ENCODE data around the gene NRXN2.

NRXN2 gene

DNA sequence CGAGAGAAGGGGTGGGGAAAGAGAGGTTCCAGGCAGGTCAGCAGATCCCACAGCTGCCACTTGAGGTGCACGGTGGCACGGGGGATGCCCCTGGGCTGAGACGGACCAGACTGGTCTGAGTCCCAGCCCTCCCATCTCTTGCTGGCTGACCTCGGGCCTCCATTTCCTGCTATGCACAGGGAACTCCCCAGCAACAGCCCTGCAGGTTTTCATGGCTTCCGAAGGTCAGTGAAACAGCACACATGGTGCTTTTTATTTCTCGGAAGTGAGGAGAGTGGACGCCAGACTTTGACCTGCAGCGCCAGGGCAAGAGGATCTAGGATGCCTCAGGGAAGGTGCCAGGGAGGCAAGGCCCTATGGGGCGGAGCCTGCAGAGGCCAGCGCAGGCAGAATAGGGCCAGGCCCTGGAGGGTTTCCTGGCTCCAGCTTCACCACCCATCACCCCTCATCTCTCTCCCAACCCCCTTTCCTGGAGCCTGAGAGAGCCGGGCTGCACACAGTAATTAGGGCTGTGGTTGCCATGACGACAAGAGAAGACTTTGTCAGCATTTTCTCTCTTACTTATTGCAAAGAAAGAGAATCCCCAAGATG, 102.5 kb downstream of the NRXN2 start:
- no peak for DNase-seq

DNA sequence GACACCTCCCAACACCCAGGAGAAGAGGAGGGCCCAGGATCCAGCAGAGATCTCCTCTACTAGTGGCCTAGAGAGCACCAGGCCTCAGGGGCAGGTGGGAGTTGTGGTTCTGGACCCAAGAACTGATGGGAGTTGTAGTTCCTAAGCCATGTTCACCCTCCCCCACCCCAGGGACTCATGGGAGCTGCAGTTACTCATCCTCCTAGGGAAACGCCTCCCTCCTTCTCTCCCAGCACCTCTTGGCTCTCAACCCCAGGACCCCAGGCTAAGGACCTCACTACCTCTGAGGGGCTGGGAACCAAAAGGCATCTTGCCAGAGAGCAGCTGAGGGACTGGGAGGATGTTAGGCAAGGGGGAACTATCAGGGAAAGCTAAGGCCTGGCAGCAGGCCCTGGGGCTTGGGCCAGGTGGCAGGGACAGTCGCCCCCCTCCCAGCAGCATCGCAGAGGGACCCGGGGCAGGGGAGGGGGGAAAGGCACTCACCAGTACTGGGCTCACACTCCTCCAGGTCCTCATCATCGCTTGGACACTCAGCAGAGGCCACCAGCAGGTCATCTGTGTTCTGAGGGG, 103.1 kb downstream of the NRXN2 start:
- no peak for DNase-seq

DNA sequence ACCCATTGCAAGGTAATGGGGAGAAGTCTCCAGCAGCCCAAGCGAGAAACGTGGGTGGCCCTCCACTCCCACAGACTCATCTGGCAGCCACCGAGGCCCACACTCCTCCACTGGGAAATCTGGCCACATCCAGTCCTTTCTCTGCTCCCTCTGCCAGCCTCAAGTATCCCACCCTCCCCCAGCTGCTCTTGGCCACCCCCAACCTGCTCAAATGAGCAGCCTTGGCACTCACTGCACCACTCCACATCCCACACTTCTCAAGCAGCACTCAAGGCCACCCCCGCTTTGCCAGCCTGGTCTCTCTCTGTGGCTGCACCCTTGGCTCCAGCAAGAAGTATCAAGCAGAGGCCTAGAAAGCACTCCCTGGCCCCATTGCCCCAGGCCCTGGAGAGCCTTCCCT, 103.8 kb downstream of the NRXN2 start:
- DNase-seq, result no peak

DNA sequence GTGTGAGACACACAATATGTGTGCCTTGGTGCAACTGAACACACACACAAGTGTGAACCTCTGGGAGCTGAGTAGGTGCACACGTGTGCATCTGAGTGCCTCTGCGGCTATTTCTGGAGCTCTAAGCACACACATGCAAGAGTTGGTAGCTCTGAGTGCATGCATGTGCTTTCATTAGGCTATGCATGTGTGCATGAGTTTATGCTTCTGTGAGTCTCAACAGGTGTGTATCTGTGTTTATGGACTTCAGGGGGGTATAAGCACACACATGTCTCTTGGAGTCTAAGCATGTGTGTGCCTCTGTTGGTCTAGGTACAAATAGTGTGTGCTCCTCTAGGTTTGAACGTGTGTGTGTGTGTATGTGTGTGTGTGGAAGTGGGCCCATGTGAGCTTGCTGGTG, 106.2 kb downstream of the NRXN2 start:
- no peak for DNase-seq

DNA sequence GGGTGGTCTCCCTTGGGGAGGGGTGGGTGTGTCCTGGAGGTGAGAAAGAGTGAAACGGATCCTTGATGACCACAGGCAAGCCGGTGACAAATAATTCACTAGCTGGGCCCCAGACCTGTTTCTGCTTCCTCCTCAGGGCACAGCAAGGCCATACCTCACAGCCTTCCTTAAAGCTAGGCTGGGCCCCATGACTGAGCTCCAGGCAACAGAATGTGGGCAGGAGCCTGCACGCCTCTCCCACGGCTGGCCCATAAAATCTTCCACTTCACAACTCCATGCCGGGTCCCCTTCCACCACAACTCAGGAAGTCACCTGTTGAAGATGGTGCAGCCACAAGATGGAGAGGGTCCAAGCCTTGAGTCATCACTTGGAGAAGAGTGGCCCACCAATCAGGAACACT, 108.1 kb downstream of the NRXN2 start:
- no peak for DNase-seq

DNA sequence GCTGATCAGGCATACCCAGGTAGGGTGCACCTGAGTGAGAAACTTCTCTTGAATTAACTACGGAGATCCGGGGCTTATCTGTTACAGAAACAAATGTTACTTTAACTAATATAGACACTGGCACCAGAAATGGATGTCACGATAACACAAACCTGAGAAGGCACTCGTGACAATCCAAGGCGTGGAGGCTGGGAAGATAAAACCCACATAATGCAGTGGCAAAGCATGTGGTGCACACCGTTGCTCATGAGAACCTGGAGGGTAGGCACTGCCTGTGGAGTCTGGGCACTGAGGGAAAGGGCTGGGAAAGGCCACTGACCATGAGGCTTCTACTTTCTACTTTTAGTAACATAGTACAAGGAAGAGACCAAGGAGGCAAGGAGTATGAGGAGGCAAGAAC, 109.3 kb downstream of the NRXN2 start:
- no peak for DNase-seq

DNA sequence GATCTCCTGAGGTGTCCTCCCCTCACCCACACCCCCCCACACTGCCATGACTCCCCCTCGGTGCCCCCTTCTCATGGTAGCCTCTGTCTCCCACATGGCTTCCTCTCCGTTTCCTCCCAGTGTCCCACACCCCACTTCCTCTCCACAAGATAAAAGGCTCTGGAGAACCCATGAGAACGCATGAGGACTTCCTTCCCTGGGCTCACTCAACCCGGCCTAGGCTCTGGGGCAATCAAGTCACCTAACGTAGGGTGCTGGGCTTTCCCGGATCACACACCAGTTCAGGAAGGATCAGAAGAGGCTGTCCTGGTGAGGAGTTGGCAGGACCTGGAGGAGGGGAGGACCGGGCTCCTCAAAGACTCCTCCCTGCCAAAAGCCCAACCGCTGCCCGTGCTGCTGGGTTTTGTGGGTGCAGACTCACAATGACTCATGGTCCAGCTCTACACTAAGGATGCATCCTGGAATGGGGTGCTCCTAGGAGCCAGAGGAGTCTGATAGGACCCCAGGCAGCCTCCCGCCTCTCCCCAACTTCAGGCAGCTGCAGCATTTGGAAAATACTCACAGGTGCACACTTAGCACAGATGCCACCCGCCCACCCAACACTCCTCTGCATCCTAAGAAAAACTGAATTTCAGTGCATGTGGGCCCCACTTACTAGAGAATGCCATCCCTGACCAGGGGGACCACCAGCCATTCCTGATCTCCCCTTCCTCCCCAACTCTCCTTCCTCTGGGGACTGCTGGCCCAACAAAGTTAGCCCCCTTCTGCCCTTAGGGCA, 110.9 kb downstream of the NRXN2 start:
- DNase-seq, result no peak

DNA sequence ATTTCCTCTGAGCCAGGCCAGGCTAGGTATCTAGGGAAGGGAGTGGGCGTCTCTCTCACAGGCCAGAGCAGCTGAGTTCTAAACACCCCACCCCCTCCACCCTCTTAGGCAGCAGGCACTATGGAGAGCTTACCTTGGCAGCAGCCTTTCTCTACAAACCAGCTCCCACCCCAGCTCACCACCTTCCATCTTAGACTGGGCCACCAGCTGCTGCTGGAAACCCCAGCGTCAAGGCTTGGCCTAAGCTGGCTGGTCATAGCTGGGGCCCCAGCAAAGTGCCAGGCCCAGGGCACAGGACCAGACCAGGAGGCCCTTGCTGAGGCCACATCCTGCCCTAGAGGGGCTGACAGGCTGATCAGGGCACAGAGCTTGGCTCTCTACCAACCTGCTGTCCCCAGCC, 111.8 kb downstream of the NRXN2 start:
- no peak for DNase-seq

DNA sequence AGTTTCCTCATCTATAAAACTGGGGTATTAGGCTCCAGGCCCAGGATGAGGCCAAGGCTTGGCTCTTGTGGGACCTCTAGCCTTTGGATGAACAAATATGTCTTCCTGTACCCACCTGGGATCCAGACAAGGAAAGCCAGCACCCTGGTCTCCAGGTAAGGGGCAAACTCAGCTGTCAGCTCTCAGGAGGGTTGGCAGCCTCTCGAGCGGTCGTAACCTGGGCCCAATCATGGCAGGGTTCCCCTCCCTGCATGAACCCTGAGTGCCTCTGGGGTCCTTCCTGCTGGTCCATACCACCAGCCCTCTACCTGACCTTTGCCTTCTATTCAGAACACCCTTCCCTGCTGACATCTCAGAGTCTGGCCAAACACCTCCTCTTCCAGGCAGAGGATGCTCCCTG, 112.4 kb downstream of the NRXN2 start:
- no peak for DNase-seq

DNA sequence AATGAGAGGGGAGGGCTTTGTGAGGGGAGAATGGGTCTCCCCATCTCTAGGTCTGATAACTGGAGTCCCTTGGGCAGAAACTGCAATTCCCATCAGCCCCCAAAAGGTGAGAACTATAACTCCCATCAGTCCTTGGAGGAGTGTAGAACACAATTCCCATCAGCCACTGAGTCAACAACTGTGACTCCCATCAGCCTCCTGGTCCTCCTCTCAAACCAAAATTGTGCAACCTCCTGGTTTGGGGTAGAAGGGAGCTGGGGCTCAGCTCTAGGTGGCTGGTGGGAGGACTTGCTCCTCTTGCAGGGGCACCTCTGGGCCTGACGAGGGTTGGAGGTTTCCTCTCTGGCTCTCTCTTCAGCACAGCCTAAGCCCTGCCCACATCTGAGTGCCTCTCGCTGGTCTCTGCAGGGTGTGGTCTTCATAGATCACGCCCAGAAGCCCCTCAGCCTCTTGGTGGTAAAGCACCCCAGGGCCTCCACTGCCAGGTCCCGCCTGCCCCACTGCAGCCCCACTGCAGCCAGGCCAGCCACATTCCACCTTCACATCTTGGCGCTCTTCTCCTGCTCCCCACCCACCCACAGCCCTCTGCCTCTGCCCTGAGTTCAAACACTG, 113.5 kb downstream of the NRXN2 start:
- DNase-seq, result no peak

DNA sequence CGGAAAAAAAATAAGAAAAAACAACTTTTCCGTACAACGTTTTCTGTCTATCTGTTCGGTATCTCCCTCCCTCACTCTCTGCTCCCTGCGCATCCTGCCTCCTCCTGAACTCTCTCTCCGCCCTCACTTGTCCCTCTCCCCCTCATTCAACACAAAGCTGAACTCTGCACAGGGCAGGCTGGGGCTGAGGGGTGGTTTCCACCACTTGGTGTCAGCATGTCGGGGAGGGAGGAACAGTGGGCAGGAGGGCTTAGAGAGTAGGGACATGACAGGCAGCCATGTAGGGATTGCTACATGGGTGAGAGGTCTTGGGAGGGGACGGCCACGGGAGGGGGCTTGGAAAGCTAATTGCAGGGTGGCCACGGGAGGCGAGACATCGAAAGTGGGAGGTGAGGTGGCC, 114.4 kb downstream of the NRXN2 start:
- DNase-seq, result no peak

DNA sequence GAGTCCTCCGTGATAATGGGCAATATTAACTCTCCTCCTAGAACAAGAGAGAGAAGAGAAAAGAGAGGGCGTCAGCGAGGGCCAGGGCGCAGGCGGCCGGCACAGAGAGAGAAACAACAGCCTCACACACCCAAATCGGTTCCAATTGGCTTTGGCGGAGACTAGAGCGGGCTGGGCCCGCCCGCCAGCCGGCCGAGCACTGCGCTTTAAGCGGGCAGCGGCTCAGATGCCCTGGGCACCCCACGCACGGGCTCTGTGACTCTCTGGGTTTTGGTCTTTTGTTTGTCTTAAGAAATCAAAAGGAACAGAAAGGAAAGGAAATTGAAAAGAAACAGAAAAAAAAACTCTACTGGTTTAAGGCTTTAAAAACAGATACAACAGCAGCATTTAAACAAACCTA, 115.0 kb downstream of the NRXN2 start:
- no peak for DNase-seq

DNA sequence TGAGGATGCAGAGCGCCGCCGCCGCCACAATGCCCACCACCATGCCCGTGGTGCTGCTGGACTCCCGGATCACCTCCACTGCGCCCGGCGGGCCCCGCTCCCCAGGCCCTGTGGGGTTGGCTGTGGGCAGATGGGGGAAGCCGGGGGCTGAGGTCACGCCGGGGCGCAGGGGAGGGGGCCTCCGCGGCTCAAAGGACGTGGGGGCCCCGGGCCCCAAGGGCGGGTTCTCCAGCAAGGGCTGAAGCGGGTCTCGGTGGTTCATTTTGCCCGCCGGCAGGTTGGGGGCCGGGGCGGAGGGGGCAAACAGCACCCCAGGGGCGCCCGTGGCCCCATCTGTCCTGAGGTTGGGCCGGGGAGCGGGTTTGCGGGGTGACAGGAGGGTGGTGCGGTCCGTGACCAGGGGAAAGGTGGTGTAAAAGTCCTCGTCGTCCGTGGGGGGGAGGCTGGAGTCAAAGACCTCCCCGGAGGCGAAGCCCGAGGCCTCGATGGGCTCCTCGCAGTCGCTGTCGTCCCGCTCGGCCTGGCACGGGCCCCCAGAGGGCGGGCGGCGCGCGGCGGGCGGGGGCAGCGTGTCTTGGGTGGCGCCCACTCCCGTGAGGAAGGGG, 115.5 kb downstream of the NRXN2 start:
- DNase-seq, result no peak

DNA sequence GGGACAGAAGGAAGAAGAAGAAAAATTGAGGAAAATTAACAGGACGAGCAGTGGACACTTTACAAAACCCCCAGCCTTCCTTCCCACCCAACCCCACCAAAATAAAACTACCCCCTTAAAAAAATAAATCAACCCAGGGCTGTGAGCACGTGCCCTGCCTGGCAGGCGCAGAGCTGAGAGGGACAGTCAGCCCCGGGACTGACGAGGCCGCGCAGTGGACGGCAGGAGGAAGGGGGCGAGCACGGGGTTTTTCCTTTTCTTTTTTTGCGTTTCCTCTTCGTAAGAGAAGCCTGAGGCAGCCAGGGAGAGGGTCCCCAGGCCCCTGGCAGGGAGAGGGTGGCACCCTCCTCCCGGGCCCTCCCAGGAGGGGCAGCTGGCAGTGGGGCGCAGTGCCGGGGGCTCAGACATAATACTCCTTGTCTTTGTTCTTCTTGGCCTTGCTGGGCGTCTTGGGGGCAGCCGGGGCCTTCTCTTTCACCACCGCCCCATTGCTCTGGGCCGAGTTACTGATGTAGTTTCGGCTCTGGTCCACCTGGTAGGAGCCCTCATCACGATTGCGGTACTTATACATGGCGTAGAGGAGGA, 116.1 kb downstream of the NRXN2 start:
- no peak for DNase-seq

DNA sequence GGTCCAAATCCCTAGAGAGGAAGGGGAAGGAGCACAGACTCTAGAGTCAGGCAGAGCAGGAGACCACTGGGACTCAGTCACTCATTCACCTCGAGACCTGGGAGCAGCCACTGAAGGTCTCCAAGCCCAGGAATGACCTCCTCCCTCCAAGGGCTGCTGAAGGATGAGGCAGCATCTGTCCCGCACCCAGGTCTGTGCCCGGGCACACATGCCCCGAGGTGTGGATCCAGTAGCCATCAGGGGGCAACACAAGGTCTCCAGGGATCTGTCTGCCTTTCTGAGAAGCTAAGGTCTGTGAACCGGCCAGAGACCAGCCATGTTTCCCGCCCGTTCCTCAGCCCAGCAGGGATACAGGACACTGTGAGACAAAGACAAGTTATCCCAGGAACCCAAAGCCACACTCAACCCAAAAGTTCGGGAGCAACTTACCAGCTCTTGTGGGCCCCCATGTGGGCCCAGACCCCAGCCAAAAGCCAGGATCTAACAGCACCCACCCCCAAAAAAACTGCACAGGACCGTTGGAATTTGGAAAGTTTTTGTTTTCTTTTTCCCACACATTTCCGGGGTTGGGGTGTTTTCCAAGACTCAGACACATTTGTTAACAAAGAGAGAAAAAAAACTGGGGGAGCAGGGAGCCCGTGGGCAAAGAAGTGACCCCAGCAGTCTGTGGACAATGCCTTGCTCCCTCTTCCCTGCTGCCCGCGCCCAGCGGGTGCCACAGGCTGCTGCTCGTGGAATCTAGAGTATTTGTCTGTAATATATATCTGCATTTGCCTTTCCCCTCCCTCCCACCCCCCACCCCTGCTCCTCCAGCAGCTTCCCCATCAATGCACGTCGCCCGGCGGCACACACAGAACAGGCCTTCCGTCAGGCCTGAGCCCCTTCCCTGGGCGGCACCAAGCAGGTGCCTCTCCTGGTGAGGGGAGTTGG, 117.1 kb downstream of the NRXN2 start:
- no peak for DNase-seq

DNA sequence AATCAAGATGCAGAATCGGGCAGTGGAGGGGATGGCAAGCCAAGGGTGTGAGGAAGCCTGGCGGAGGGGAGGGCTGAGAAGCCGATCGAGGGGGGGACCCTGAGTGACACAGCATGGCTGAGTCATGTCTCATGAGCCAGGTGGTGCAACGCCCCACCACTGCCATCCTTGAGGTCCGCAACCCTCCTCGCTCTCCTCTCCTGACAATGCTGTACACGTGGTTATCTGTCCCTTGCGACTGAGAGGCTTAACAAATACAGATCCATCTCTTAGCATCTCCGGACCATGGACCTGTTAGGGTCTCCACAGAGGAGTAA, 117.8 kb downstream of the NRXN2 start:
- no peak for DNase-seq

DNA sequence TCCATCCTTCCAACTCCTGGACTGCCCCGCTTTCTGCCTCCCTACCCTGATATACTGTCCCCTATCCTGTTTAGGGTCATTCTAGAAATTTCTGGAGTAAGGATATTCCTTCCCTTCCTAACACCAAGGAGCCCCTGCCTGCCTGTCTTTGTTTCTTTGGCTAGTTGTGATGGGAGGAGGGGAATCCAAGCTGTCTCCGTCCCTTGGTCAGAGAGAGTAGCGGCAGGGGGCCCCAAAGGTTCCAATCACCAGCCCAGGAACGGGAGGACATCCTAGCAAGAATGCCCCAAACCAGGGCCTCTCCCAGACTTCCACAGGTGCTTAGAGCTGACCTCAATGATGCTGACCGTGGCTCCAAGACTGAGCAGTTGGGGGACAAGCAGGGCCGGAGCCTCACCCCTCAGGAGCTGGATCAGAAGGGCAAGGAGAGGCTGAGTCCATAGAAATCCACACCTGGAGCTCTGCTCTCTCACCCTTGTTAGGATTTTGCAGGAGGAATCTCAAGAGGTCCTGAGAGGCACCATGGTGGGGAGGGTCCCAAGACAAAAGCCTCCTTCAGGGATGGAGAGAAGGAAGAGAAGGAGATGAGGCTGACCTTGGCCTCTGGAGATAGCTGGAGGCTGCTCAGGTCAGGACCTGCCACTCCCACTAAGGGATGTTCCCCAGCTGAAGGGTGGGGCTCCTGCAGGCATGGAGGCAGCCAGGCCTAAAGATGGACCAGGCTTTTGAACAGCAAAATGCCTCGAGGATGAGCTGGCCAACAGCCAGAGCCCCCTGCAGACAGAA, 118.3 kb downstream of the NRXN2 start:
- DNase-seq, result no peak

DNA sequence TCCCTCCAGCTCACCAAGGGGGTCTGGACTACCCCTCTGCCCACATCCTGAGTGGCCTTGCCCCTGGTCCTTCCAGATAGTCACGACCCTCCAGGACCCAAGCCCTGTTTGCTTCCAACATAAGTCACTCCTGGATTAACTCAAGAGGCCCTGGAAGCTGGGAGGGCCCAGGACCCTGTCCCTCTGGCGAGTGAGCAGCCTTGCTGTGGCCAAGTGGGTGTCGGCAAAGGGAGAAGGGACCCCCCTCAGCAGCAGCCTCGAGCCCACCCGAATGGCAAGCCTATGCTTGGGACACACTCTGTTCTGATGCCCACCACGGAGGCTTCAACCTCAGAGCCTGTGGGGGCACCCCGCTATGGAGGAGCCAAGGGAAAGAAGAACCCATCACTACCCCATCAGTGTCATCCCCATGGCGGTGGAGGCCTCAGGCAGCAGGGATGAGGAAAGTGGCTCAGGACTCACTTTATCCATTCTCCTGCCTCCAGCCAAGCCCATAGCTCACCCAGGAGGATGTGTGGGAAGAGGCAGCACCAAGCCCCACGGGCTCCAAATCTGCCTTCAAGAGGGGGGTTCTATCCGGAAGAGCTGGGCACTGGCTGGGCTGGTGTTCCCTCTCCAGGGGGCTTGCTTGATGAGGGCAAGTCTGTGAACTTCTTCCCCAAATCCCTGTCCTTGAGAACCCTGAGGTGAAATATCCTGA, 119.4 kb downstream of the NRXN2 start:
- DNase-seq, result no peak

DNA sequence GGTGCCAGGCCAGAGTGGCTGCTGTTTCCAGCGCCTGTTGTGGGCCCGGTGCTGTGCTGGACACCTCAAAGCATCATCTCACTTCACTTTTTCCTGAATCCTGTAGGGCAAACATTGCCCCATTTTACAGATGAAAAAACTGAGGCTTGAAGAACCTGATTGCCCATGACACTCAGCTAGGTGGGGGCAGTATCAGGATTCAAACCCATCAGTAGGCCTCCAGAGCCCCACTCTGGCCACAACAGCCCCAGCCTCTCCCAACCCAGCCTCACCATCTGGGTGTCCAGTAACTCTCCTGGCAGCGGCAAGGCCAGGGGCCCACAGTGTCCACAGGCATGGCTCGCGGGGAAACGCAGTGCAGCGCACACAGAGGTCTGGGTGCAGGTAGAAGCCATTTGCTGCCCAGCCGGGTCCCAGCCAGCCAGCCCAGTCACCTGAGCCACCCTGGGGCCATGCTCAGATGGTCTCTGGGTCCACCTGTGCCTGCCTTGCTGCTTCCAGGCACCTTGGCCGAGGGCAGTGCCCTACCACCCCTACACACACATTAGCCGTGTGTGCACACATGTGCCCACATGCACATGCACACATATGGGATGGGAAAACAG, 120.4 kb downstream of the NRXN2 start:
- DNase-seq, result no peak
